NCI-H2081 treated with DMSO at 0.1 percent for 48 hours (cell line): ENCODE measurements around the gene ANKRD33.

Experiments used
- DNase-seq: peaks from one replicate; lab custom pipeline; 2025; lab: John Stamatoyannopoulos, UW

The ANKRD33 gene

GRCh38 chr12:51917041-51917590 is 29.2 kb downstream of the ANKRD33 start:
- DNase-seq, result no peak

- no peak for DNase-seq
These were observed 30.0 kb downstream of the ANKRD33 start for GRCh38 chr12:51917746-51918453.

GRCh38 chr12:51920046-51920445 is 32.1 kb downstream of the ANKRD33 start:
- no peak for DNase-seq

- no peak for DNase-seq
These were observed 33.3 kb downstream of the ANKRD33 start for GRCh38 chr12:51921017-51921725.

GRCh38 chr12:51922146-51922545 is 34.2 kb downstream of the ANKRD33 start:
- no peak for DNase-seq

GRCh38 chr12:51922762-51923505 is 35.0 kb downstream of the ANKRD33 start:
- no peak for DNase-seq

GRCh38 chr12:51923506-51924365 is 35.8 kb downstream of the ANKRD33 start:
- DNase-seq, result no peak

GRCh38 chr12:51924551-51925319 is 36.8 kb downstream of the ANKRD33 start:
- no peak for DNase-seq

GRCh38 chr12:51925346-51926063 is 37.6 kb downstream of the ANKRD33 start:
- DNase-seq, result no peak

GRCh38 chr12:51926064-51926632 is 38.2 kb downstream of the ANKRD33 start:
- DNase-seq, result no peak

GRCh38 chr12:51926718-51927117 is 38.8 kb downstream of the ANKRD33 start:
- DNase-seq, result no peak

- DNase-seq, result no peak
These were observed 44.5 kb downstream of the ANKRD33 start for GRCh38 chr12:51932218-51933076.

- DNase-seq, result no peak
These were observed 46.2 kb downstream of the ANKRD33 start for GRCh38 chr12:51934080-51934479.

- no peak for DNase-seq
These were observed 50.0 kb downstream of the ANKRD33 start for GRCh38 chr12:51937926-51938325.

- DNase-seq, result no peak
These were observed 50.8 kb downstream of the ANKRD33 start for GRCh38 chr12:51938726-51939125.

GRCh38 chr12:51941011-51941581 is 53.2 kb downstream of the ANKRD33 start:
- DNase-seq, result no peak
